Endothelial cell of umbilical vein (primary cell): ENCODE results near the gene EEF1AKMT4.

Experiments
- CTCF ChIP-seq, 2 donors: IDR thresholded peaks; 1 replicate in 1 of 2; 2 replicates in 1 of 2; pipeline ENCODE4 v1.5.1; 2011; ENCODE audit warnings: low read length in 2 of 2, mild to moderate bottlenecking in 2 of 2, moderate library complexity in 2 of 2, control low read depth in 1 of 2, inconsistent platforms in 1 of 2, low read depth in 1 of 2; ENCODE audit not compliant: insufficient read depth in 1 of 2; ENCODE audit errors: extremely low read depth in 1 of 2
- FOS ChIP-seq: IDR thresholded peaks from 2 replicates; pipeline ENCODE4 v1.6.1; 2011; ENCODE audit warnings: mild to moderate bottlenecking, low read length, moderate library complexity, borderline replicate concordance; ENCODE audit not compliant: insufficient read depth
- JUN ChIP-seq: IDR thresholded peaks from 2 replicates; pipeline ENCODE4 v1.6.1; 2011; ENCODE audit warnings: borderline replicate concordance, low read depth; ENCODE audit not compliant: insufficient read length, insufficient read depth
- POLR2A ChIP-seq: IDR thresholded peaks from 2 replicates; pipeline ENCODE4 v1.6.1; 2012; ENCODE audit warnings: low read depth, mild to moderate bottlenecking, control low read depth, low read length

DNA sequence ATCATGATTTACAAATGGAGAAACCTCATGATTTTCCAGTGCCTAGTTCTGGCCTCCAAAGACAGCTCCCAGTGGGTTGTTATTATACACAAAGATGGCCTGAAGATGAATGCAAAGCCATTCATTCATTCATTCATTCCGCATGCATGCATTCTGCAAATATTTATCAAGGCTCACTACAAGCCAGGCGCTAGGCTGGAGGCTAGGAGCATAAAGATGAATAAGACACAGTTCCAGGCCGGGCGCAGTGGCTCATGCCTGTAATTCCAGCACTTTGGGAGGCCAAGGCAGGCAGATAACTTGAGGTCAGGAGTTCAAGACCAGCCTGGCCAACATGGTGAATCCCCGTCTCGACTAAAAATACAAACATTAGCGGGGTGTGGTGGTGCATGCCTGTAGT is 47.1 kb downstream of the EEF1AKMT4 start:
- no peak for TF ChIP-seq JUN
- TF ChIP-seq POLR2A: no peak
- TF ChIP-seq CTCF (IDR thresholded peaks at IDR 0.05; ENCODE audit: extremely low read depth in 1 of 2, insufficient read depth in 1 of 2, low read depth in 1 of 2, low read length in 2 of 2): no peak
- TF ChIP-seq FOS: no peak
